Panc1 (cell line): Measurements from ENCODE around the gene HMOX1. TPM values are rescaled to one million over a fixed set of nuclear protein-coding genes. Genes with fewer than 3 reads are reported as not detected.
A peak's percentile ranks its signal among the peaks of the same experiment; 100 is the strongest.

Experiments
- ATAC-seq: fragments of 200-7000 bp; cut with Tn5 transposase; 2 replicates; pipeline ENCODE4 v1.9.1; 2020; ENCODE audit warnings: mild to moderate bottlenecking, moderate library complexity
- BruUV-seq: library from RNA; stranded (reverse); fragments of 400-500 nt; replicated peaks from 2 replicates; lab custom pipeline; 2021; lab: Mats Ljungman, UMichigan
- CTCF ChIA-PET: fragments of 300-600 bp; sonication (Branson Sonifier 250); formaldehyde crosslinking; loops from one replicate; lab custom pipeline; 2022; ENCODE audit warnings: antibody characterized with exemption; lab: Charles Lee
- POLR2A ChIA-PET: fragments of 300-600 bp; sonication (Branson Sonifier 250); formaldehyde crosslinking; loops from one replicate; lab custom pipeline; 2022; ENCODE audit warnings: antibody characterized with exemption; lab: Charles Lee
- DNase-seq: peaks from one replicate; pipeline ENCODE4 v3.0.0-alpha.2; 2010; ENCODE audit warnings: low read depth, low spot score
- H3K27ac ChIP-seq: 2 replicates; pipeline ENCODE4 v1.5.1; 2011; ENCODE audit warnings: mild to moderate bottlenecking, low read length, inconsistent platforms
- H3K27me3 ChIP-seq: fragments of 200-500 bp; sonication (Bioruptor generic); 2 replicates; pipeline ENCODE4 v1.6.0; 2014; ENCODE audit warnings: low read length, inconsistent platforms; ENCODE audit not compliant: control insufficient read depth, insufficient read depth
- H3K36me3 ChIP-seq: fragments of 200-500 bp; sonication (Bioruptor generic); 2 replicates; pipeline ENCODE4 v1.5.1; 2014; ENCODE audit warnings: inconsistent platforms, mild to moderate bottlenecking, low read length, moderate library complexity; ENCODE audit not compliant: control insufficient read depth, insufficient read depth
- H3K4me1 ChIP-seq: 2 replicates; pipeline ENCODE4 v1.5.1; 2011; ENCODE audit warnings: inconsistent platforms, mild to moderate bottlenecking, low read length, moderate library complexity; ENCODE audit not compliant: control insufficient read depth, insufficient read depth
- H3K4me3 ChIP-seq, 2 experiments: 2 replicates each; pipeline ENCODE4 v1.5.1; 2011 to 2012; ENCODE audit warnings: low read depth in 2 of 2, low read length in 2 of 2, mild to moderate bottlenecking in 2 of 2, inconsistent platforms in 1 of 2, moderate library complexity in 1 of 2
- H3K9me3 ChIP-seq: fragments of 200-500 bp; sonication (Bioruptor generic); 2 replicates; pipeline ENCODE4 v1.5.1; 2014; ENCODE audit warnings: low read depth, mild to moderate bottlenecking, inconsistent platforms, low read length, moderate library complexity; ENCODE audit not compliant: control insufficient read depth, insufficient read depth
- CTCF ChIP-seq: fragments of 450-650 bp; IDR thresholded peaks from 2 replicates; pipeline ENCODE4 v1.5.1; 2017; ENCODE audit warnings: mild to moderate bottlenecking
- POLR2AphosphoS5 ChIP-seq: IDR thresholded peaks from 2 replicates; pipeline ENCODE4 v1.6.1; 2012; ENCODE audit warnings: mild to moderate bottlenecking, low read depth, low read length, moderate library complexity
- REST ChIP-seq, 2 experiments: IDR thresholded peaks; 2 replicates each; pipeline ENCODE4 v1.6.1; 2011 to 2012; ENCODE audit warnings: low read depth in 2 of 2, control low read depth in 1 of 2, low read length in 1 of 2, mild to moderate bottlenecking in 1 of 2, moderate library complexity in 1 of 2; ENCODE audit not compliant: insufficient read depth in 1 of 2
- SIN3A ChIP-seq: IDR thresholded peaks from 2 replicates; pipeline ENCODE4 v1.6.1; 2012; ENCODE audit warnings: low read depth, mild to moderate bottlenecking, low read length, moderate library complexity, borderline replicate concordance; ENCODE audit not compliant: insufficient read depth
- TCF7L2 ChIP-seq: IDR thresholded peaks from 2 replicates; pipeline ENCODE4 v1.6.1; 2011; ENCODE audit warnings: mild to moderate bottlenecking, low read depth, low read length, inconsistent platforms
- in situ Hi-C: cut with HindIII; loops from 2 replicates; pipeline ENCODE4 v1.10.0; 2016; ENCODE audit warnings: low sequenced_read_pairs, low pct_unique_long_range_greater_than_20kb
- intact Hi-C: fragments of 100-400 bp; cut with micrococcal nuclease; formaldehyde crosslinking; loops from one replicate; pipeline ENCODE4 v1.10.0; 2022; ENCODE audit not compliant: unreplicated experiment
- total RNA-seq: library from RNA; stranded (reverse); gene quantifications from one replicate; pipeline ENCODE4 v1.2.1, GENCODE V29; 2021; ENCODE audit not compliant: unreplicated experiment

HMOX1 gene
- total RNA-seq, 1 experiment from 2014 or later: 105 TPM

GRCh38 chr22:35432228-35432905 is 51.5 kb downstream of the HMOX1 start:
- H3K4me1 ChIP-seq: peaks cover 9% of the 10 kb centered on the region
- peaks cover 8% of the 10 kb centered on the region; the same call in 1 of the 2 replicates for H3K9me3 ChIP-seq
- in situ Hi-C loops (no loop called here), intact Hi-C loops (no loop called here)
- no peak for DNase-seq
- H3K27ac ChIP-seq: peak overlapping the region; percentile 89
- POLR2A ChIA-PET: no interaction called here
- no peaks in the 10 kb centered on the region for H3K27me3 ChIP-seq
- CTCF ChIA-PET: no interaction called here
- no peak overlapping the region for H3K4me3 ChIP-seq
- no peak for ATAC-seq
- BruUV-seq: no TSS peak
- no peaks in the 10 kb centered on the region for H3K36me3 ChIP-seq
- TF ChIP-seq SIN3A (no peak), REST (IDR thresholded peaks at IDR 0.05; ENCODE audit: insufficient read depth in 1 of 2, low read depth in 2 of 2, low read length in 1 of 2) (no peak), CTCF (no peak)

GRCh38 chr22:35434061-35434710 is 53.3 kb downstream of the HMOX1 start:
- POLR2A ChIA-PET: no interaction called here
- Histone ChIP-seq H3K36me3 (no peaks in the 10 kb centered on the region), H3K9me3 (peaks cover 8% of the 10 kb centered on the region; the same call in 1 of the 2 replicates), H3K27ac (no peak overlapping the region), H3K4me3 (no peak overlapping the region), H3K27me3 (no peaks in the 10 kb centered on the region), H3K4me1 (peaks cover 9% of the 10 kb centered on the region)
- in situ Hi-C loops: no loop called here
- no TSS peak for BruUV-seq
- intact Hi-C loops: no loop called here
- TF ChIP-seq SIN3A (no peak), TCF7L2 (no peak), POLR2AphosphoS5 (no peak), REST (IDR thresholded peaks at IDR 0.05; ENCODE audit: insufficient read depth in 1 of 2, low read depth in 2 of 2, low read length in 1 of 2) (no peak), CTCF (no peak)
- no peak for ATAC-seq
- no peak for DNase-seq
- CTCF ChIA-PET: no interaction called here
